Fibroblast of villous mesenchyme (primary cell): ENCODE results near the gene CDK2. TPM values are rescaled to one million over a fixed set of nuclear protein-coding genes. Genes with fewer than 3 reads are reported as not detected.

Source experiments
- DNase-seq: peaks from one replicate; pipeline ENCODE4 v3.0.0-alpha.2; 2010; ENCODE audit warnings: low read depth
- H3K4me3 ChIP-seq: 2 replicates; pipeline ENCODE4 v1.5.1; 2011; ENCODE audit warnings: low read depth, mild to moderate bottlenecking, low read length
- total RNA-seq: library from RNA; depleted of rRNA; stranded (reverse); fragments of >200 nt; gene quantifications from 2 replicates; pipeline ENCODE4 v1.2.3, GENCODE V29; 2012
- TF ChIP-seq, protein P1 (sequence below): IDR thresholded peaks from 2 replicates; pipeline ENCODE4 v1.5.1; 2012; ENCODE audit warnings: low read depth, mild to moderate bottlenecking, low read length; ENCODE audit not compliant: insufficient read depth

The CDK2 gene
- total RNA-seq, 1 donor: 51.4 TPM

DNA sequence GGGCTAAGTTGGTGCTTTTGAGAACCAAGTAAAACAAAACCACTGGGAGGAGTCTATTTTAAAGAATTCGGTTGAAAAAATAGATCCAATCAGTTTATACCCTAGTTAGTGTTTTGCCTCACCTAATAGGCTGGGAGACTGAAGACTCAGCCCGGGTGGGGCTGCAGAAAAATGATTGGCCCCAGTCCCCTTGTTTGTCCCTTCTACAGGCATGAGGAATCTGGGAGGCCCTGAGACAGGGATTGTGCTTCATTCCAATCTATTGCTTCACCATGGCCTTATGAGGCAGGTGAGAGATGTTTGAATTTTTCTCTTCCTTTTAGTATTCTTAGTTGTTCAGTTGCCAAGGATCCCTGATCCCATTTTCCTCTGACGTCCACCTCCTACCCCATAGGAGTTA is 5.4 kb downstream of the CDK2 start:
- H3K4me3 ChIP-seq: peak overlapping the region; percentile 65
- peak; percentile 81 for DNase-seq
- TF ChIP-seq, protein P1, sequence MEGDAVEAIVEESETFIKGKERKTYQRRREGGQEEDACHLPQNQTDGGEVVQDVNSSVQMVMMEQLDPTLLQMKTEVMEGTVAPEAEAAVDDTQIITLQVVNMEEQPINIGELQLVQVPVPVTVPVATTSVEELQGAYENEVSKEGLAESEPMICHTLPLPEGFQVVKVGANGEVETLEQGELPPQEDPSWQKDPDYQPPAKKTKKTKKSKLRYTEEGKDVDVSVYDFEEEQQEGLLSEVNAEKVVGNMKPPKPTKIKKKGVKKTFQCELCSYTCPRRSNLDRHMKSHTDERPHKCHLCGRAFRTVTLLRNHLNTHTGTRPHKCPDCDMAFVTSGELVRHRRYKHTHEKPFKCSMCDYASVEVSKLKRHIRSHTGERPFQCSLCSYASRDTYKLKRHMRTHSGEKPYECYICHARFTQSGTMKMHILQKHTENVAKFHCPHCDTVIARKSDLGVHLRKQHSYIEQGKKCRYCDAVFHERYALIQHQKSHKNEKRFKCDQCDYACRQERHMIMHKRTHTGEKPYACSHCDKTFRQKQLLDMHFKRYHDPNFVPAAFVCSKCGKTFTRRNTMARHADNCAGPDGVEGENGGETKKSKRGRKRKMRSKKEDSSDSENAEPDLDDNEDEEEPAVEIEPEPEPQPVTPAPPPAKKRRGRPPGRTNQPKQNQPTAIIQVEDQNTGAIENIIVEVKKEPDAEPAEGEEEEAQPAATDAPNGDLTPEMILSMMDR: no peak

DNA sequence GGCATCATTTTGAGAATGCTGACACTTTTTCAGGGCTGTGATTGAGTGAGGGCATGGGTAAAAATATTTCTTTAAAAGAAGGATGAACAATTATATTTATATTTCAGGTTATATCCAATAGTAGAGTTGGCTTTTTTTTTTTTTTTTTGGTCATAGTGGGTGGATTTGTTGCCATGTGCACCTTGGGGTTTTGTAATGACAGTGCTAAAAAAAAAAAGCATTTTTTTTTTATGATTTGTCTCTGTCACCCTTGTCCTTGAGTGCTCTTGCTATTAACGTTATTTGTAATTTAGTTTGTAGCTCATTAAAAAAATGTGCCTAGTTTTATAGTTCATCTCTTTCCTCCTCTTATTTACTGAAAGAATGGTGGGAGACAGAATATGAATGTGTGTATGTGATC is 5.8 kb downstream of the CDK2 start:
- no peak for DNase-seq
- TF ChIP-seq, protein P1: no peak
- peak overlapping the region; percentile 65 for H3K4me3 ChIP-seq

DNA sequence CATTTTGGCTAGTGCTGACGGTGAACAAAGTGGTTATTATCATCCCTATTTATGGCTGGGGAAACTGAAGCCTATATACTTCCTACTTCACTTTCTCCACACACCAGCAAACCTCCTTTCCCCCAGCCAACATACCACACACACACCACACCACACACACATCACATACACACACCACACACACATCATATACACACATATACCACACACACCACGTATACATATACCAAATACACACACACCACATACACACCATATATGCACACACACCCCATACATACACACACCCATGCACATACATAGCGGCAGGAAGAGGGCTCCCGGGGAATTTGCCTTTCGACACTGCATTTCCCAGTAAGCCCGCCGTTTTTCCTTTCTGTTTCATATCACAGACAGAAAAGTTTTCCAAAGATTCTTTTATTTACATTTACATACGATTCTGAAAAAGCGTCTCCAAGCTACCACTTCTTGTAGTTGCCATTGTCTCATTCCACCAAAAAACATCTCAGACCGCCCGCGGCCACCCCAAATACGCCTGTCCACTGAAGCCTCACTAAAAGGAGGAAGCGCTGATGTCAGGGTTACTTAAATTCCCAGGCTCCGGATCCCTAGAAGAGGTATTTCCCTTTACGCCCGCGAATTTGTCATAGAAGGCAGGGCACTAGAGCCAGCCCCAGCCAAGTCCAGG is 6.4 kb downstream of the CDK2 start:
- H3K4me3 ChIP-seq: peak overlapping the region; percentile 65
- DNase-seq: no peak
- TF ChIP-seq, protein P1: no peak

DNA sequence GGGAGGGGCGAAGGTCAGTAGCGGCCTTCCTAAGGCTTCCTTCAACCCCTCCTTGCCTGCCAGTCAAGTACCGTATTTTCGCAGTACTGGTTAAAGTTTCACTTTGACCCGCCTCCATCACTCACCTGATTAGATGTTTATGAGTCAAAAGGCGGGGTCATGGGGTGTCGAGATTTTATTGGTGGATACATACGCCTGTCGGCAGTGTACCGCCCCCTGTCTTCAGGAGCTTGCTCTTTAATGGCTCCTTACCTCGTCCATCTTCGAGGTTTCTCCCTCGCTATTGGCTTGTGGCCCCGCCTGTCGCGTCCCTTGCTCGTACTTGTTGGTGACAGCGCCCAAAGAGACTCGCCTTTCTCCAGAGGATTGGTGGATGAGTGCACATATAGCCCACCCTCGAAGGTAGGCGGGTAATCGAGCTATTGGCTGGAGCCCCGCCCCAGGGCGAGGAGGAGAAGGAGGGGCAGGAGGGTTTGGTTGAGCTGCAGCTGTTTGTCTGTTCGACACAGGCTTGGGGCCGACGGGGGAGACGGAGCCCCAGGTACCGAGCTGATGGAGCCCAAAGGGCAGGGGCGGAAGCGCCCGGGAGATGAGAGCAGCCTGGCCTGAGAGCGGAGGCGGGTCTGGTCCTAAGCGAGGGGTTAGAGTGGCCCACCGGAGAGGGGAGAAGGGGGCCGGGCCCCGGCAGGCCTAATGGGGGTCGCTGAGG is 7.1 kb downstream of the CDK2 start, which contains the start of gene RAB5B:
TSS of gene RAB5B (plus strand) at position 480 of the 709 bp plus-strand sequence. CDS start 12,883 bp downstream, outside the sequence.
- peak within 1 kb of the TSS; percentile 97 for H3K4me3 ChIP-seq
- TF ChIP-seq, protein P1: no peak
- peak; percentile 100 for DNase-seq

DNA sequence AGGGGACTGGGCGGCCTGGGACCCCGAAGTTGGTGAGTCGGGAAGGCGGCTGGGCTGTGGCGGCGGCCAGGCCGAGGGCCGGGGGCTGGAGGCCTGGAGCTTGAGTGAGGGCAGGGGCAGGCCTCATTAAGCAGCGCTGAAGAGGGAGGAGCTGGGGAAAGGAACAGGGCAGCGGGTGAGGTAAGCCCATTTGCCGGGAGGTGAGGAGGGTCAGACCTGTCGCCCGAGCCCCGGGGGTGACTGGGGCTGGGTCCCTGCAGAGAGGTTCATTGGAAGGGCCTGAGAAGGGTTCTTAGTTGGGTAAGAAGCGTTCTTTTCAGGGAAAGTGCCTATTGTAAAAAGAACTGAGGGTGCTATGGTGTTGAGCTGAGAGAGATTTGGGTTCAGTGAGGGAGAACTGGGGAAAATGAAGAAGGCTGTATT is 7.7 kb downstream of the CDK2 start:
- DNase-seq: peak; percentile 56
- peak overlapping the region; percentile 97 for H3K4me3 ChIP-seq
- TF ChIP-seq, protein P1: no peak

DNA sequence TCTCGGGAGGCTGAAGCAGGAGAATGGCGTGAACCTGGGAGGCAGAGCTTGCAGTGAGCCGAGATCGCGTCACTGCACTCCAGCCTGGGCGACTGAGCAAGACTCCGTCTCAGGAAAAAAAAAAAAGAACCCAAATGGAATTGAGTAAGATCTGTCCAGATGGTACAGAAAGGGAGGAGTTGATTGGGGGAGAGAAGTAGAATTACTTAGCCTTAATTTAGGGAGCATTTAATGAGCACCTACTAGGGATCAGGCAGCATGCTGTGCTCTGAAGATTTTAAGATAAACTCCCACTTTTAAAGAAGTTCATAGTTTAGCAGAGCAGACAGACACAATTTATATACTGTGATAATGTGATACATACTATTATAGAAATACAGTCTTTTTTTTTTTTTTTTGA is 11.8 kb downstream of the CDK2 start:
- H3K4me3 ChIP-seq: no peak overlapping the region
- DNase-seq: no peak
- TF ChIP-seq, protein P1: no peak
